ENCODE results near the gene MAGOHB.
"Not testable (repeated sequence)": the region's sequence is repeated elsewhere in the genome, so short reads cannot be mapped to it uniquely, and the experiment has no call there.

DNA sequence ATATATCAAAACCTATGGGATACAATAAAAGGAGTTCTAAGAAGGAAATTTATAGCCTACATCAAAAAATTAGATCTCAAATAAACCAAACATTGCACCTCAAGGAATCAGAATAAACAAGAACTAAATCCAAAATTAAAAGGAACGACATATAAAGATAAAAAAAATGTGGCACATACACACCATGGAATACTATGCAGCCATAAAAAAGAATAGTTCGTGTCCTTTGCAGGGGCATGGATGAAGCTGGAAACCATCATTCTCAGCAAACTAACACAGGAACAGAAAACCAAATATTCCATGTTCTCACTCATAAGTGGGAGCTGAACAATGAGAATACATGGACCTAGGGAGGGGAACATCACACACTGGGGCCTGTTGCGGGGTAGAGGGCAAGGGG, 31.3 kb downstream of the MAGOHB start:
- TF ChIP-seq, protein P1, sequence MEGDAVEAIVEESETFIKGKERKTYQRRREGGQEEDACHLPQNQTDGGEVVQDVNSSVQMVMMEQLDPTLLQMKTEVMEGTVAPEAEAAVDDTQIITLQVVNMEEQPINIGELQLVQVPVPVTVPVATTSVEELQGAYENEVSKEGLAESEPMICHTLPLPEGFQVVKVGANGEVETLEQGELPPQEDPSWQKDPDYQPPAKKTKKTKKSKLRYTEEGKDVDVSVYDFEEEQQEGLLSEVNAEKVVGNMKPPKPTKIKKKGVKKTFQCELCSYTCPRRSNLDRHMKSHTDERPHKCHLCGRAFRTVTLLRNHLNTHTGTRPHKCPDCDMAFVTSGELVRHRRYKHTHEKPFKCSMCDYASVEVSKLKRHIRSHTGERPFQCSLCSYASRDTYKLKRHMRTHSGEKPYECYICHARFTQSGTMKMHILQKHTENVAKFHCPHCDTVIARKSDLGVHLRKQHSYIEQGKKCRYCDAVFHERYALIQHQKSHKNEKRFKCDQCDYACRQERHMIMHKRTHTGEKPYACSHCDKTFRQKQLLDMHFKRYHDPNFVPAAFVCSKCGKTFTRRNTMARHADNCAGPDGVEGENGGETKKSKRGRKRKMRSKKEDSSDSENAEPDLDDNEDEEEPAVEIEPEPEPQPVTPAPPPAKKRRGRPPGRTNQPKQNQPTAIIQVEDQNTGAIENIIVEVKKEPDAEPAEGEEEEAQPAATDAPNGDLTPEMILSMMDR (IDR thresholded peaks at IDR 0.05 in 2 of 3, conservative IDR thresholded peaks at IDR 0.05 in 1 of 3; ENCODE audit: control insufficient read depth in 2 of 3, extremely low read depth in 1 of 3, insufficient read depth in 1 of 3, low read depth in 3 of 3, low read length in 3 of 3): not testable (repeated sequence)
- TF ChIP-seq EP300 (IDR thresholded peaks at IDR 0.05; ENCODE audit: borderline replicate concordance in 1 of 2, control insufficient read depth in 1 of 2, low read depth in 2 of 2, low read length in 2 of 2); CHD2 (IDR thresholded peaks at IDR 0.05; ENCODE audit: borderline replicate concordance, low read depth, low read length); TAF1 (IDR thresholded peaks at IDR 0.05; ENCODE audit: borderline replicate concordance, low read depth, low read length); STAT1 (conservative IDR thresholded peaks at IDR 0.05); CREB1 (IDR thresholded peaks at IDR 0.05; ENCODE audit: low read depth); EZH2 (IDR thresholded peaks at IDR 0.05; ENCODE audit: borderline replicate concordance, control insufficient read depth, low read depth, low read length); ZNF274 (IDR thresholded peaks at IDR 0.05; ENCODE audit: insufficient read depth, insufficient read length): not testable (repeated sequence)
- TF ChIP-seq, protein P2, sequence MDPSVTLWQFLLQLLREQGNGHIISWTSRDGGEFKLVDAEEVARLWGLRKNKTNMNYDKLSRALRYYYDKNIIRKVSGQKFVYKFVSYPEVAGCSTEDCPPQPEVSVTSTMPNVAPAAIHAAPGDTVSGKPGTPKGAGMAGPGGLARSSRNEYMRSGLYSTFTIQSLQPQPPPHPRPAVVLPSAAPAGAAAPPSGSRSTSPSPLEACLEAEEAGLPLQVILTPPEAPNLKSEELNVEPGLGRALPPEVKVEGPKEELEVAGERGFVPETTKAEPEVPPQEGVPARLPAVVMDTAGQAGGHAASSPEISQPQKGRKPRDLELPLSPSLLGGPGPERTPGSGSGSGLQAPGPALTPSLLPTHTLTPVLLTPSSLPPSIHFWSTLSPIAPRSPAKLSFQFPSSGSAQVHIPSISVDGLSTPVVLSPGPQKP (IDR thresholded peaks at IDR 0.05; ENCODE audit: low read depth, low read length): not testable (repeated sequence)
- TF ChIP-seq, protein P3, sequence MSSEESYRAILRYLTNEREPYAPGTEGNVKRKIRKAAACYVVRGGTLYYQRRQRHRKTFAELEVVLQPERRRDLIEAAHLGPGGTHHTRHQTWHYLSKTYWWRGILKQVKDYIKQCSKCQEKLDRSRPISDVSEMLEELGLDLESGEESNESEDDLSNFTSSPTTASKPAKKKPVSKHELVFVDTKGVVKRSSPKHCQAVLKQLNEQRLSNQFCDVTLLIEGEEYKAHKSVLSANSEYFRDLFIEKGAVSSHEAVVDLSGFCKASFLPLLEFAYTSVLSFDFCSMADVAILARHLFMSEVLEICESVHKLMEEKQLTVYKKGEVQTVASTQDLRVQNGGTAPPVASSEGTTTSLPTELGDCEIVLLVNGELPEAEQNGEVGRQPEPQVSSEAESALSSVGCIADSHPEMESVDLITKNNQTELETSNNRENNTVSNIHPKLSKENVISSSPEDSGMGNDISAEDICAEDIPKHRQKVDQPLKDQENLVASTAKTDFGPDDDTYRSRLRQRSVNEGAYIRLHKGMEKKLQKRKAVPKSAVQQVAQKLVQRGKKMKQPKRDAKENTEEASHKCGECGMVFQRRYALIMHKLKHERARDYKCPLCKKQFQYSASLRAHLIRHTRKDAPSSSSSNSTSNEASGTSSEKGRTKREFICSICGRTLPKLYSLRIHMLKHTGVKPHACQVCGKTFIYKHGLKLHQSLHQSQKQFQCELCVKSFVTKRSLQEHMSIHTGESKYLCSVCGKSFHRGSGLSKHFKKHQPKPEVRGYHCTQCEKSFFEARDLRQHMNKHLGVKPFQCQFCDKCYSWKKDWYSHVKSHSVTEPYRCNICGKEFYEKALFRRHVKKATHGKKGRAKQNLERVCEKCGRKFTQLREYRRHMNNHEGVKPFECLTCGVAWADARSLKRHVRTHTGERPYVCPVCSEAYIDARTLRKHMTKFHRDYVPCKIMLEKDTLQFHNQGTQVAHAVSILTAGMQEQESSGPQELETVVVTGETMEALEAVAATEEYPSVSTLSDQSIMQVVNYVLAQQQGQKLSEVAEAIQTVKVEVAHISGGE (CRISPR knock-in tag; IDR thresholded peaks at IDR 0.05): not testable (repeated sequence)
- TF ChIP-seq, protein P4, sequence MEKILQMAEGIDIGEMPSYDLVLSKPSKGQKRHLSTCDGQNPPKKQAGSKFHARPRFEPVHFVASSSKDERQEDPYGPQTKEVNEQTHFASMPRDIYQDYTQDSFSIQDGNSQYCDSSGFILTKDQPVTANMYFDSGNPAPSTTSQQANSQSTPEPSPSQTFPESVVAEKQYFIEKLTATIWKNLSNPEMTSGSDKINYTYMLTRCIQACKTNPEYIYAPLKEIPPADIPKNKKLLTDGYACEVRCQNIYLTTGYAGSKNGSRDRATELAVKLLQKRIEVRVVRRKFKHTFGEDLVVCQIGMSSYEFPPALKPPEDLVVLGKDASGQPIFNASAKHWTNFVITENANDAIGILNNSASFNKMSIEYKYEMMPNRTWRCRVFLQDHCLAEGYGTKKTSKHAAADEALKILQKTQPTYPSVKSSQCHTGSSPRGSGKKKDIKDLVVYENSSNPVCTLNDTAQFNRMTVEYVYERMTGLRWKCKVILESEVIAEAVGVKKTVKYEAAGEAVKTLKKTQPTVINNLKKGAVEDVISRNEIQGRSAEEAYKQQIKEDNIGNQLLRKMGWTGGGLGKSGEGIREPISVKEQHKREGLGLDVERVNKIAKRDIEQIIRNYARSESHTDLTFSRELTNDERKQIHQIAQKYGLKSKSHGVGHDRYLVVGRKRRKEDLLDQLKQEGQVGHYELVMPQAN (conservative IDR thresholded peaks at IDR 0.05): not testable (repeated sequence)
- TF ChIP-seq, protein P5, sequence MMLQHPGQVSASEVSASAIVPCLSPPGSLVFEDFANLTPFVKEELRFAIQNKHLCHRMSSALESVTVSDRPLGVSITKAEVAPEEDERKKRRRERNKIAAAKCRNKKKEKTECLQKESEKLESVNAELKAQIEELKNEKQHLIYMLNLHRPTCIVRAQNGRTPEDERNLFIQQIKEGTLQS (IDR thresholded peaks at IDR 0.05; ENCODE audit: borderline replicate concordance, extremely low read depth, low read depth, low read length): not testable (repeated sequence)

Measured in GM12878 (cell line).